Kidney epithelial cell (primary cell): ENCODE data around the gene NTN3. TPM values are rescaled to one million over a fixed set of nuclear protein-coding genes. Genes with fewer than 3 reads are reported as not detected.

Source experiments
- DNase-seq: peaks from one replicate; pipeline ENCODE4 v3.0.0-alpha.2; 2010; ENCODE audit warnings: low read depth
- H3K27me3 ChIP-seq: 2 replicates; pipeline ENCODE4 v1.6.0; 2011; ENCODE audit warnings: low read length; ENCODE audit not compliant: control insufficient read depth, insufficient read depth
- H3K36me3 ChIP-seq: 2 replicates; pipeline ENCODE4 v1.5.1; 2011; ENCODE audit warnings: low read length; ENCODE audit not compliant: control insufficient read depth, insufficient read depth
- H3K4me3 ChIP-seq: 2 replicates; pipeline ENCODE4 v1.5.1; 2011; ENCODE audit warnings: low read depth, mild to moderate bottlenecking, control low read depth, low read length
- CTCF ChIP-seq: IDR thresholded peaks from 2 replicates; pipeline ENCODE4 v1.5.1; 2011; ENCODE audit warnings: mild to moderate bottlenecking, moderate library complexity, low read length, control low read depth, inconsistent platforms; ENCODE audit not compliant: insufficient read depth, poor library complexity, severe bottlenecking
- total RNA-seq: library from RNA; depleted of rRNA; stranded (reverse); fragments of >200 nt; gene quantifications from 2 replicates; pipeline ENCODE4 v1.2.3, GENCODE V29; 2015

Gene NTN3
- total RNA-seq, 1 donor from 2014 or later = 0.17 TPM

- Histone ChIP-seq H3K27me3 (no peaks in the 10 kb centered on the region), H3K4me3 (no peak overlapping the region), H3K36me3 (no peaks in the 10 kb centered on the region)
- DNase-seq = no peak
- TF ChIP-seq CTCF = no peak
These were observed 44.1 kb upstream of the NTN3 start for GRCh38 chr16:2426941-2427361.

GRCh38 chr16:2427526-2427925, 43.6 kb upstream of the NTN3 start:
- DNase-seq = no peak
- no peak for TF ChIP-seq CTCF
- no peaks in the 10 kb centered on the region for H3K27me3 ChIP-seq
- H3K4me3 ChIP-seq = no peak overlapping the region
- no peaks in the 10 kb centered on the region for H3K36me3 ChIP-seq

GRCh38 chr16:2428051-2428783, 42.9 kb upstream of the NTN3 start:
- TF ChIP-seq CTCF = peak; percentile 50
- no peak for DNase-seq
- peak overlapping the region; percentile 66 for H3K4me3 ChIP-seq
- no peaks in the 10 kb centered on the region for H3K27me3 ChIP-seq
- no peaks in the 10 kb centered on the region for H3K36me3 ChIP-seq

GRCh38 chr16:2428784-2429033, 42.4 kb upstream of the NTN3 start:
- no peaks in the 10 kb centered on the region for H3K27me3 ChIP-seq
- DNase-seq = no peak
- no peaks in the 10 kb centered on the region for H3K36me3 ChIP-seq
- no peak for TF ChIP-seq CTCF
- peak overlapping the region; percentile 66 for H3K4me3 ChIP-seq

GRCh38 chr16:2429034-2429770, 41.9 kb upstream of the NTN3 start, which contains the start of gene CCNF:
Gene CCNF (plus strand): TSS chr16:2429447. CDS start chr16:2429482, 35 bp downstream.
- Histone ChIP-seq H3K36me3 (no peaks in the 10 kb centered on the region), H3K4me3 (peak within 1 kb of the TSS; percentile 78), H3K27me3 (no peaks in the 10 kb centered on the region)
- DNase-seq = peak; percentile 63
- no peak for TF ChIP-seq CTCF
